Renal cortical epithelial cell (primary cell): ENCODE results near the gene ZDHHC14. TPM values are rescaled to one million over a fixed set of nuclear protein-coding genes. Genes with fewer than 3 reads are reported as not detected.
A peak's percentile ranks its signal among the peaks of the same experiment; 100 is the strongest.
"Not testable (repeated sequence)": the region's sequence is repeated elsewhere in the genome, so short reads cannot be mapped to it uniquely, and the experiment has no call there.

Source experiments
- DNase-seq: peaks from one replicate; pipeline ENCODE4 v3.0.0-alpha.2; 2011; ENCODE audit warnings: low read depth
- total RNA-seq: library from RNA; depleted of rRNA; stranded (reverse); fragments of >200 nt; gene quantifications from 2 replicates; pipeline ENCODE4 v1.2.3, GENCODE V29; 2014

ZDHHC14 gene
- total RNA-seq, 1 donor from 2014 or later: 5.3 TPM

- peak; percentile 70 for DNase-seq
Observed at GRCh38 chr6:157464653-157465535, 83.9 kb downstream of the ZDHHC14 start.

GRCh38 chr6:157466342-157466648, 85.3 kb downstream of the ZDHHC14 start:
- DNase-seq: no peak

GRCh38 chr6:157467339-157467738, 86.3 kb downstream of the ZDHHC14 start:
- DNase-seq: not testable (repeated sequence)

- DNase-seq: no peak
Observed at GRCh38 chr6:157468054-157468453, 87.1 kb downstream of the ZDHHC14 start.

- no peak for DNase-seq
Observed at GRCh38 chr6:157468574-157468973, 87.6 kb downstream of the ZDHHC14 start.

- no peak for DNase-seq
Observed at GRCh38 chr6:157469378-157469777, 88.4 kb downstream of the ZDHHC14 start.

- no peak for DNase-seq
Observed at GRCh38 chr6:157471077-157471686, 90.2 kb downstream of the ZDHHC14 start.

GRCh38 chr6:157471895-157472686, 91.1 kb downstream of the ZDHHC14 start:
- no peak for DNase-seq

- no peak for DNase-seq
Observed at GRCh38 chr6:157476797-157477196, 95.8 kb downstream of the ZDHHC14 start.

GRCh38 chr6:157478926-157479325, 97.9 kb downstream of the ZDHHC14 start:
- no peak for DNase-seq

GRCh38 chr6:157479464-157480303, 98.7 kb downstream of the ZDHHC14 start:
- DNase-seq: no peak

GRCh38 chr6:157481189-157481864, 100.3 kb downstream of the ZDHHC14 start:
- DNase-seq: no peak

GRCh38 chr6:157481865-157482249, 100.9 kb downstream of the ZDHHC14 start:
- DNase-seq: no peak

GRCh38 chr6:157483770-157484169, 102.8 kb downstream of the ZDHHC14 start:
- no peak for DNase-seq

GRCh38 chr6:157484181-157484580, 103.2 kb downstream of the ZDHHC14 start:
- DNase-seq: no peak

GRCh38 chr6:157486572-157486971, 105.6 kb downstream of the ZDHHC14 start:
- no peak for DNase-seq

GRCh38 chr6:157487110-157487773, 106.3 kb downstream of the ZDHHC14 start:
- peak; percentile 21 for DNase-seq

- no peak for DNase-seq
Observed at GRCh38 chr6:157488058-157488457, 107.1 kb downstream of the ZDHHC14 start.

GRCh38 chr6:157488716-157489118, 107.7 kb downstream of the ZDHHC14 start:
- DNase-seq: no peak

- no peak for DNase-seq
Observed at GRCh38 chr6:157490611-157491269, 109.8 kb downstream of the ZDHHC14 start.
